ENCODE data around the gene GPRASP1. TPM values are rescaled to one million over a fixed set of nuclear protein-coding genes. Genes with fewer than 3 reads are reported as not detected.
"Not testable (repeated sequence)": the region's sequence is repeated elsewhere in the genome, so short reads cannot be mapped to it uniquely, and the experiment has no call there.

Gene GPRASP1
- total RNA-seq, 1 donor from 2014 or later = 0.98 TPM

GRCh38 chrX:102669526-102669925 lies 18.2 kb downstream of the GPRASP1 start:
- no peak for TF ChIP-seq CTCF (conservative IDR thresholded peaks at IDR 0.05; ENCODE audit: low read depth, low read length)
- no peak overlapping the region for H3K4me3 ChIP-seq (ENCODE audit: low read depth, low read length)
- DNase-seq (ENCODE audit: low read depth) = no peak

- no peak for DNase-seq (ENCODE audit: low read depth)
- no peak for TF ChIP-seq CTCF (conservative IDR thresholded peaks at IDR 0.05; ENCODE audit: low read depth, low read length)
- no peak overlapping the region for H3K4me3 ChIP-seq (ENCODE audit: low read depth, low read length)
Measured at GRCh38 chrX:102672856-102673255, 21.6 kb downstream of the GPRASP1 start.

- H3K4me3 ChIP-seq (ENCODE audit: low read depth, low read length) = not testable (repeated sequence)
Measured at GRCh38 chrX:102677479-102677878, 26.2 kb downstream of the GPRASP1 start.

GRCh38 chrX:102684772-102685520 lies 33.7 kb downstream of the GPRASP1 start:
- no peak overlapping the region for H3K4me3 ChIP-seq (ENCODE audit: low read depth, low read length)
- no peak for TF ChIP-seq CTCF (conservative IDR thresholded peaks at IDR 0.05; ENCODE audit: low read depth, low read length)
- no peak for DNase-seq (ENCODE audit: low read depth)

More at GRCh38 chrX:102677479-102677878, 26.2 kb downstream of the GPRASP1 start:
- not testable (repeated sequence) for DNase-seq (ENCODE audit: low read depth)

- no peak for DNase-seq (ENCODE audit: low read depth)
- TF ChIP-seq CTCF (conservative IDR thresholded peaks at IDR 0.05; ENCODE audit: low read depth, low read length) = no peak
Measured at GRCh38 chrX:102694749-102695148, 43.5 kb downstream of the GPRASP1 start.

GRCh38 chrX:102696306-102696705 lies 45.0 kb downstream of the GPRASP1 start:
- DNase-seq (ENCODE audit: low read depth) = no peak
- TF ChIP-seq CTCF (conservative IDR thresholded peaks at IDR 0.05; ENCODE audit: low read depth, low read length) = no peak
- H3K4me3 ChIP-seq (ENCODE audit: low read depth, low read length) = no peak overlapping the region

More at GRCh38 chrX:102694749-102695148, 43.5 kb downstream of the GPRASP1 start:
- H3K4me3 ChIP-seq (ENCODE audit: low read depth, low read length) = no peak overlapping the region

- TF ChIP-seq CTCF (conservative IDR thresholded peaks at IDR 0.05; ENCODE audit: low read depth, low read length) = no peak
- no peak overlapping the region for H3K4me3 ChIP-seq (ENCODE audit: low read depth, low read length)
- DNase-seq (ENCODE audit: low read depth) = no peak
Measured at GRCh38 chrX:102697494-102697893, 46.2 kb downstream of the GPRASP1 start.

Other genes with a start within 250 kb of the GPRASP1 start
- gene NXF2B, start 211.5 kb upstream of the GPRASP1 start, total RNA-seq = not detected in 2 replicates
- 0.12 TPM in 1 of 2 replicates, not detected in the other for gene TCP11X2, start 179.7 kb upstream of the GPRASP1 start, total RNA-seq
- 26.6 and 62.6 TPM in 2 replicates for gene TMSB15A, start 134.7 kb upstream of the GPRASP1 start, total RNA-seq
- gene ARMCX5, start 52.0 kb upstream of the GPRASP1 start, total RNA-seq = 6.1 and 6.4 TPM in 2 replicates
- 5.9 and 6.8 TPM in 2 replicates for gene GPRASP2, start 61.0 kb downstream of the GPRASP1 start, total RNA-seq
- 1.5 and 2.0 TPM in 2 replicates for gene GPRASP3, start 69.3 kb downstream of the GPRASP1 start, total RNA-seq

All from epithelial cell of proximal tubule (primary cell).